ENCODE data around the gene ARRDC5.
"Not testable (repeated sequence)": the region's sequence is repeated elsewhere in the genome, so short reads cannot be mapped to it uniquely, and the experiment has no call there.

Gene ARRDC5

GRCh38 chr19:4868286-4868834 is 34.3 kb downstream of the ARRDC5 start:
- Mint-ChIP-seq H3K9me3 (no peaks in the 10 kb centered on the region), H3K27ac (no peak overlapping the region), H3K4me1 (peaks cover 5% of the 10 kb centered on the region), H3K36me3 (ENCODE audit: low read depth) (peaks cover 8% of the 10 kb centered on the region), H3K4me3 (peak overlapping the region; percentile 85 to 90 (median 89)), H3K27me3 (ENCODE audit: low read depth) (peaks cover 3% of the 10 kb centered on the region)
- TF ChIP-seq CTCF (IDR thresholded peaks at IDR 0.05; ENCODE audit: unreplicated experiment in 3 of 3), result no peak

GRCh38 chr19:4867534-4868285 is 35.0 kb downstream of the ARRDC5 start, which contains the start of gene PLIN3:
PLIN3 (minus strand) TSS chr19:4867667; CDS start chr19:4861394, 6,273 bp downstream.
- Mint-ChIP-seq H3K4me1 (peaks cover 5% of the 10 kb centered on the region), H3K36me3 (ENCODE audit: low read depth) (peaks cover 8% of the 10 kb centered on the region), H3K9me3 (no peaks in the 10 kb centered on the region), H3K27me3 (ENCODE audit: low read depth) (no peaks in the 10 kb centered on the region), H3K4me3 (peak within 1 kb of the TSS; percentile 85 to 90 (median 89)), H3K27ac (peak within 1 kb of the TSS in 2 of 3 experiments; percentile 24 to 27)
- no peak for TF ChIP-seq CTCF (IDR thresholded peaks at IDR 0.05; ENCODE audit: unreplicated experiment in 3 of 3)

DNA sequence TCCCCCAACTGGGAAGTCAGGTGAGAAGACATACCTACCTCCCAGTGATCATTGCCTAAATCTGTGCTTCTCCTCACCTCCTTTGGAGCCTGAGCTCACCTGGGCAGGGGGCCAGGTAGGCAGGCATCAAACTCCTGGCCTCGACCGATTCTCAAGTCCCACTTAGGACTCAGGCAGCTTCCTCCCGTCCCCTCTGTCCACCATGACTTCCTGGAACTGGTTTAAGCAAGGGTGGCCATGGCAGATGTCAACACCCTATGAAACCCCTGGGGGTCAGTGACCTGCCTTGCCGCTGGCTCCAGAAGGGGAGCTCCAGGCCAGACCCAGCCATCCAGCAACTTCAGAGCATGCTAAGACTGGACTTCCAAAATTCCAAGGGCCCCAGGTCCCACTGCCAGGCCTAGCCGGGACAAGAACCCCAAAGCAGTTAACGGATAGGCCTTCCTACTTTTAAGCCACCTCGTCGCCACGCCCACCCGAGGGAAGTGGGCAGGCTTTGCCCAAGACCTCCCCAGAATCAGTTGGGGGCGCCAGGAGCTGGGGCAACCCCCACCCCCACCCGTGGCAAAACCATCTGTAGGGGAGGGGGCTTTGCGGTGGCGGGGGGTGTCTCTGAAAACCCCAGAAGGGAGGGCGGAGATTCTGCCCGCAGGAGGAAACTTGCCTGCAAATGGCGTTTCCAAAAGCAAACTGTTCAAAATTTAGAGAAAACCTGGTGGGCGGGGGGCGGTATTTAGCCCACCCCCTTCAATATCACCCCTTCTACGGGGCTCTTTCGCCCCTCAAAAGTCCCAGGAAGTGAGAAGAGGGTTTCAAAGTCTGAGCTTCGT is 35.9 kb downstream of the ARRDC5 start:
- H3K4me3 Mint-ChIP-seq, result peak overlapping the region; percentile 85 to 90 (median 89)
- H3K9me3 Mint-ChIP-seq, result no peaks in the 10 kb centered on the region
- H3K27me3 Mint-ChIP-seq (ENCODE audit: low read depth), result no peaks in the 10 kb centered on the region
- H3K4me1 Mint-ChIP-seq, result peaks cover 5% of the 10 kb centered on the region
- TF ChIP-seq CTCF (IDR thresholded peaks at IDR 0.05; ENCODE audit: unreplicated experiment in 3 of 3), result no peak
- H3K36me3 Mint-ChIP-seq (ENCODE audit: low read depth), result peaks cover 8% of the 10 kb centered on the region
- peak overlapping the region in 2 of 3 experiments; percentile 22 to 24 for H3K27ac Mint-ChIP-seq

DNA sequence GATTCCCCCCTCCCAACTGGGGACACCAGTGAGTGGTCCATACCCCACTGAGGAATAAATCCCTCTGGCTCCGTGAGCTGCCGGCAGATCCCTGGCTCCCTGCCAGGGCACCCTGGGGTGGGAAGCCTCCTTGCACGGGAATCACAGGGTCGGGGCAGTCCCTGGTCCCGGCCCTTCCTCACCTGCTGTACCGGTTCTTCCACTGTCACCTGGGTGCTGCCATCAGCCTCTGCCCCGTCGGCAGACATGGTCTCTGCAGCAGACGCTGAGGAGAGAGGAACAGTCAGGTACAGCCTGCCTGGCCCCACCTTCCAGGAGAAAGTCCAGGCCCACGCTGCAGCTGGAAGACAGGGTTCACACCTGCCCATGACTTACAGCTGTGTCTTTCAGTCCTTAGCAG is 41.5 kb downstream of the ARRDC5 start:
- Mint-ChIP-seq H3K9me3 (no peaks in the 10 kb centered on the region), H3K27me3 (ENCODE audit: low read depth) (no peaks in the 10 kb centered on the region), H3K36me3 (ENCODE audit: low read depth) (peaks cover 14% of the 10 kb centered on the region), H3K4me3 (no peak overlapping the region), H3K27ac (no peak overlapping the region), H3K4me1 (no peaks in the 10 kb centered on the region)
- TF ChIP-seq CTCF (IDR thresholded peaks at IDR 0.05; ENCODE audit: unreplicated experiment in 3 of 3), result no peak

- no peaks in the 10 kb centered on the region for H3K4me1 Mint-ChIP-seq
- no peak overlapping the region for H3K27ac Mint-ChIP-seq
- peaks cover 22% of the 10 kb centered on the region for H3K36me3 Mint-ChIP-seq (ENCODE audit: low read depth)
- H3K9me3 Mint-ChIP-seq, result no peaks in the 10 kb centered on the region
- no peak for TF ChIP-seq CTCF (IDR thresholded peaks at IDR 0.05; ENCODE audit: unreplicated experiment in 3 of 3)
- H3K4me3 Mint-ChIP-seq, result no peak overlapping the region
- H3K27me3 Mint-ChIP-seq (ENCODE audit: low read depth), result no peaks in the 10 kb centered on the region
These were observed 43.0 kb downstream of the ARRDC5 start for GRCh38 chr19:4859697-4860096.

GRCh38 chr19:4856468-4856867 is 46.2 kb downstream of the ARRDC5 start:
- not testable (repeated sequence) for H3K4me3 Mint-ChIP-seq; H3K9me3 Mint-ChIP-seq; H3K27me3 Mint-ChIP-seq (ENCODE audit: low read depth); H3K4me1 Mint-ChIP-seq; H3K27ac Mint-ChIP-seq
- H3K36me3 Mint-ChIP-seq (ENCODE audit: low read depth), result peaks cover 31% of the 10 kb centered on the region

GRCh38 chr19:4853506-4853905 is 49.2 kb downstream of the ARRDC5 start:
- H3K36me3 Mint-ChIP-seq (ENCODE audit: low read depth), result peaks cover 37% of the 10 kb centered on the region
- H3K27me3 Mint-ChIP-seq (ENCODE audit: low read depth); H3K9me3 Mint-ChIP-seq; H3K4me1 Mint-ChIP-seq; H3K27ac Mint-ChIP-seq; H3K4me3 Mint-ChIP-seq: not testable (repeated sequence)
